VCaP (cell line): ENCODE results near the gene AGPAT2.
A peak's percentile ranks its signal among the peaks of the same experiment; 100 is the strongest.
"Not testable (repeated sequence)": the region's sequence is repeated elsewhere in the genome, so short reads cannot be mapped to it uniquely, and the experiment has no call there.

Source experiments
- H3K27ac ChIP-seq: fragments of 450-650 bp; 2 replicates; pipeline ENCODE4 v1.5.1; 2017
- TF ChIP-seq, protein P1 (sequence below): fragments of 450-650 bp; conservative IDR thresholded peaks from 2 replicates; pipeline ENCODE4 v1.5.1; 2017; ENCODE audit warnings: mild to moderate bottlenecking, moderate library complexity

AGPAT2 gene

GRCh38 chr9:136707011-136707410 lies 19.8 kb upstream of the AGPAT2 start:
- H3K27ac ChIP-seq, result no peak overlapping the region
- TF ChIP-seq, protein P1, sequence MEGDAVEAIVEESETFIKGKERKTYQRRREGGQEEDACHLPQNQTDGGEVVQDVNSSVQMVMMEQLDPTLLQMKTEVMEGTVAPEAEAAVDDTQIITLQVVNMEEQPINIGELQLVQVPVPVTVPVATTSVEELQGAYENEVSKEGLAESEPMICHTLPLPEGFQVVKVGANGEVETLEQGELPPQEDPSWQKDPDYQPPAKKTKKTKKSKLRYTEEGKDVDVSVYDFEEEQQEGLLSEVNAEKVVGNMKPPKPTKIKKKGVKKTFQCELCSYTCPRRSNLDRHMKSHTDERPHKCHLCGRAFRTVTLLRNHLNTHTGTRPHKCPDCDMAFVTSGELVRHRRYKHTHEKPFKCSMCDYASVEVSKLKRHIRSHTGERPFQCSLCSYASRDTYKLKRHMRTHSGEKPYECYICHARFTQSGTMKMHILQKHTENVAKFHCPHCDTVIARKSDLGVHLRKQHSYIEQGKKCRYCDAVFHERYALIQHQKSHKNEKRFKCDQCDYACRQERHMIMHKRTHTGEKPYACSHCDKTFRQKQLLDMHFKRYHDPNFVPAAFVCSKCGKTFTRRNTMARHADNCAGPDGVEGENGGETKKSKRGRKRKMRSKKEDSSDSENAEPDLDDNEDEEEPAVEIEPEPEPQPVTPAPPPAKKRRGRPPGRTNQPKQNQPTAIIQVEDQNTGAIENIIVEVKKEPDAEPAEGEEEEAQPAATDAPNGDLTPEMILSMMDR, result no peak

DNA sequence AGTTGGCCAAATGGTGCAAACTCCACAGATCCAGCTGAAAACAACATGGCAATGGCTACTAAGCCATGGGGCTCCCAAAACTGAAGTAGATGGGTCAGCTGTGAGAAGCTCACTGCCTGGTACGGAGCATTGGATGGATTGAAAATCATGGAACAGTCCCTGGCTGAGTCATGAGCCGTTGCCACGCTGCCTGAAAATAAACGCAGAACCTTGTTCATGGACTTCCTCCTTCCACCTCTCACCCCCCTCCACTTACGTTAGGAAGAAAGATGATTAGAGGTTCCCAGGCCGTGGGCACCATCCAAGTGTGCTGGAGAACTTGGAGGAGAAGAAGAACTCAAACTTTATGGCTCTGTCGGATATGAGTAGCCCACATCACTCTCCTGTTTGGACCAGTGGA lies 18.3 kb upstream of the AGPAT2 start:
- TF ChIP-seq, protein P1, result no peak
- no peak overlapping the region for H3K27ac ChIP-seq

GRCh38 chr9:136704741-136705140 lies 17.5 kb upstream of the AGPAT2 start:
- H3K27ac ChIP-seq, result not testable (repeated sequence)

GRCh38 chr9:136703276-136703860 lies 16.1 kb upstream of the AGPAT2 start:
- H3K27ac ChIP-seq, result no peak overlapping the region
- TF ChIP-seq, protein P1, result no peak

GRCh38 chr9:136701668-136702053 lies 14.4 kb upstream of the AGPAT2 start:
- TF ChIP-seq, protein P1, result no peak
- H3K27ac ChIP-seq, result no peak overlapping the region

DNA sequence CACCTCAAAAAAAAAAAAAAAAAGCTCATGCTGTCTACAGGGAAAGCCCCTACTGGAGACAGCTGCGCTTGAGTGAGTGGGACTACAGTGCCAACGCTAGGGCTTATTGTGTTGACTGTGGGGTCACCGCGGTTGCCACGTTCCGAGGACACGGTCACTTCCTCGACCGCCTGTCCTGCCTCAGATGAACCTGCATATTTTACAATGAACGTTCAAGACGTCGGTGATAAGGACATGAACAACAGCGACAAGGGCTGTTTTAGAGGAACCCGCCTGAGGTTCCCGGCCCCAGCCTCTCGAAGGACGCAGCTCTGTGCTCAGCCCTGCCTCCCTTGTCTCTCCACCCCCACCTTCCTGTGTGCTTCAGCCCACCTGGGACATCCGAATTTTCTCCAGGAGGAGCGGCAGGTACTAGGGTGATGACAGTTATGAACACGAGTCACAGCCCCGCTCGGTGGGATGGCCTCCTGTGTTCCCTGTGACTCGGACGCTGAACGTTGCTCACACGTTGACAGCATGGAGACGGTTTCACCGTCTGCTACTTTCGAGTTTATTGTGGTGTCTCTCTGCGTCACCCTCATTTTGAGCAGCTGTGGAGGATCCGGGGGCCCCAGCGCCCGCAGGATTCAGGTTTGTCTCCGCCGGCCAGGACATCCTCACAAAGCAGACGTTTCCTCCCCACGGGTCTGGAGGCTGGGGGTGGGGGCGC lies 13.9 kb upstream of the AGPAT2 start:
- no peak overlapping the region for H3K27ac ChIP-seq
- TF ChIP-seq, protein P1, result no peak

DNA sequence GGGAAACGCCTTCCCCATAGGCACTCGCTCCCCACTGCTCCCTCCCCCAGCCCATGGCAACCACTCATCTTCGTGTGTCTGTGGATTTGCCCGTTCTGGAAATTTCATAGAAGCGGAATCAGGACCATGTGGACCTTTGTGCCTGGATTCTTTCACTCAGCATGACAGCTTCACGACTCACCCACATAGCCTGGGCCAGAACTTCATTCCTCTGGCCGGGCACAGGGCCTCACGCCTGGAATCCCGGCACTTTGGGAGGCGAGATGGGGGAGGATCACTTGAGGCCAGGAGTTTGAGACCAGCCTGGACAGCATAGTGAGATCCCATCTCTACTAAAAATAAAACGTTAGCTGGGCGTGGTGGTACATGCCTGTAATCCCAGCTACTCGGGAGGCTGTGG lies 13.0 kb upstream of the AGPAT2 start:
- H3K27ac ChIP-seq, result no peak overlapping the region
- TF ChIP-seq, protein P1, result no peak

DNA sequence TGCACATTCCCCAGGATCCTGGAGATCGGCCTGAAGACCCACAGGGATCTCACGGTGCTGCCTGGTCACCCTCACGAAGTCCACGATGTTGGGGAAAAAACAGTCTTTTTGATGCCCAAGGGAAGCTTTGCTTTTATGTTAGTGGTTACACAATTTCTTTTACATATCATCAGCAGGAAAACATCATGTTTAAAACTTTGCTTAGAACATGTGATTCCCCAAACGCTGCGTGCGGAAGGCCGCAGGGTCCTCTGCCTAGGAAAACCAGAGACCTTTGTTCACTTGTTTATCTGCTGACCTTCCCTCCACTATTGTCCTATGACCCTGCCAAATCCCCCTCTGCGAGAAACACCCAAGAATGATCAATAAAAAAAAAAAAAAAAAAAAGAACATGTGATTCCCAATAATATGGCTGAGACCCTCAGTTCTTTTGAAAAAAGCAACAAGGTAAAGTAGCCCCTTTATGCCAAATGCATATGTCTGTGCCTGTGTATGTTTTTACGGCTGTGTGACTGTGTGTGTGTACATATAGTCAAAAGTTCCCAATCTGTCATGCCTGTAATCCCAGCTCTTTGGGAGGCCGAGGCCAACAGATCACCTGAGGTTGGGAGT lies 11.5 kb upstream of the AGPAT2 start:
- H3K27ac ChIP-seq, result peak overlapping the region; percentile 56
- TF ChIP-seq, protein P1, result no peak
